NCI-H2196 treated with DMSO at 0.1 percent for 48 hours (cell line): Measurements from ENCODE around the gene CPLX3.

Experiments used
- DNase-seq: peaks from one replicate; lab custom pipeline; 2025; ENCODE audit not compliant: unreplicated experiment; lab: John Stamatoyannopoulos, UW

CPLX3 gene

GRCh38 chr15:74802290-74802689 lies 24.1 kb upstream of the CPLX3 start:
- DNase-seq, result no peak

GRCh38 chr15:74802862-74803447 lies 23.5 kb upstream of the CPLX3 start:
- DNase-seq, result no peak

GRCh38 chr15:74804935-74805334 lies 21.5 kb upstream of the CPLX3 start:
- DNase-seq, result no peak

- DNase-seq, result no peak
Measured at GRCh38 chr15:74807282-74807681, 19.1 kb upstream of the CPLX3 start.

- DNase-seq, result peak; percentile 52
Measured at GRCh38 chr15:74808078-74808839, 18.2 kb upstream of the CPLX3 start.

GRCh38 chr15:74808840-74809229 lies 17.6 kb upstream of the CPLX3 start:
- no peak for DNase-seq

GRCh38 chr15:74809242-74809641 lies 17.2 kb upstream of the CPLX3 start:
- no peak for DNase-seq

- no peak for DNase-seq
Measured at GRCh38 chr15:74809956-74810355, 16.5 kb upstream of the CPLX3 start.

- DNase-seq, result no peak
Measured at GRCh38 chr15:74812533-74812932, 13.9 kb upstream of the CPLX3 start, which contains the start of gene LMAN1L. Gene LMAN1L (plus strand): TSS chr15:74812835. CDS start chr15:74812855, 20 bp downstream.

GRCh38 chr15:74815121-74815934 lies 11.1 kb upstream of the CPLX3 start:
- DNase-seq, result no peak

- no peak for DNase-seq
Measured at GRCh38 chr15:74815961-74816360, 10.5 kb upstream of the CPLX3 start.

- DNase-seq, result no peak
Measured at GRCh38 chr15:74816624-74817369, 9.6 kb upstream of the CPLX3 start.

- no peak for DNase-seq
Measured at GRCh38 chr15:74817370-74817737, 9.1 kb upstream of the CPLX3 start.

GRCh38 chr15:74820056-74820455 lies 6.4 kb upstream of the CPLX3 start:
- no peak for DNase-seq

GRCh38 chr15:74821091-74821789 lies 5.2 kb upstream of the CPLX3 start:
- no peak for DNase-seq

GRCh38 chr15:74821790-74822158 lies 4.7 kb upstream of the CPLX3 start:
- DNase-seq, result no peak

GRCh38 chr15:74822233-74822632 lies 4.2 kb upstream of the CPLX3 start:
- no peak for DNase-seq

GRCh38 chr15:74823324-74823723 lies 3.1 kb upstream of the CPLX3 start:
- no peak for DNase-seq

GRCh38 chr15:74824976-74825375 lies 1.5 kb upstream of the CPLX3 start:
- no peak for DNase-seq

GRCh38 chr15:74825866-74826265 lies 561 bp upstream of the CPLX3 start:
- no peak for DNase-seq

- no peak for DNase-seq
Measured at GRCh38 chr15:74826921-74827320, 494 bp downstream of the CPLX3 start.
